Hematopoietic multipotent progenitor cell treated with erythropoietin and hydrocortisone succinate and interleukin-3 and kit ligand, for 8 days (in vitro differentiated cells): ENCODE results near the gene EXOC8.
"Not testable (repeated sequence)": the region's sequence is repeated elsewhere in the genome, so short reads cannot be mapped to it uniquely, and the experiment has no call there.

Experiments used
- DNase-seq: peaks from one replicate; pipeline ENCODE4 v3.0.0-alpha.2; 2015

EXOC8 gene

GRCh38 chr1:231348856-231349255, 11.2 kb upstream of the EXOC8 start:
- not testable (repeated sequence) for DNase-seq

- DNase-seq: no peak
Observed at GRCh38 chr1:231348442-231348841, 10.8 kb upstream of the EXOC8 start.

- no peak for DNase-seq
Observed at GRCh38 chr1:231347961-231348360, 10.3 kb upstream of the EXOC8 start.

- no peak for DNase-seq
Observed at GRCh38 chr1:231340328-231341013, 2.8 kb upstream of the EXOC8 start.

GRCh38 chr1:231338270-231339128, 847 bp upstream of the EXOC8 start, which contains the start of gene SPRTN:
SPRTN (plus strand) TSS chr1:231338293; CDS start chr1:231338384, 91 bp downstream.
- DNase-seq: no peak

- DNase-seq: no peak
Observed at GRCh38 chr1:231337043-231337471, 595 bp downstream of the EXOC8 start.

GRCh38 chr1:231335663-231336602, 1.7 kb downstream of the EXOC8 start:
- DNase-seq: peak; percentile 32

GRCh38 chr1:231334952-231335351, 2.7 kb downstream of the EXOC8 start:
- no peak for DNase-seq

GRCh38 chr1:231334079-231334666, 3.5 kb downstream of the EXOC8 start:
- no peak for DNase-seq

- no peak for DNase-seq
Observed at GRCh38 chr1:231332761-231333160, 4.9 kb downstream of the EXOC8 start.

- no peak for DNase-seq
Observed at GRCh38 chr1:231329483-231329882, 8.2 kb downstream of the EXOC8 start.

GRCh38 chr1:231327617-231328016, 10.0 kb downstream of the EXOC8 start:
- no peak for DNase-seq

GRCh38 chr1:231326248-231326647, 11.4 kb downstream of the EXOC8 start:
- DNase-seq: no peak

- DNase-seq: no peak
Observed at GRCh38 chr1:231324660-231325059, 13.0 kb downstream of the EXOC8 start.

GRCh38 chr1:231322880-231323530, 14.6 kb downstream of the EXOC8 start:
- no peak for DNase-seq

- DNase-seq: no peak
Observed at GRCh38 chr1:231319080-231319479, 18.6 kb downstream of the EXOC8 start.

- no peak for DNase-seq
Observed at GRCh38 chr1:231318568-231318967, 19.1 kb downstream of the EXOC8 start.

GRCh38 chr1:231318015-231318355, 19.7 kb downstream of the EXOC8 start:
- DNase-seq: no peak

- no peak for DNase-seq
Observed at GRCh38 chr1:231317306-231318014, 20.2 kb downstream of the EXOC8 start.

GRCh38 chr1:231315887-231316286, 21.8 kb downstream of the EXOC8 start:
- peak; percentile 62 for DNase-seq

GRCh38 chr1:231313661-231314060, 24.0 kb downstream of the EXOC8 start:
- DNase-seq: no peak

GRCh38 chr1:231312432-231312788, 25.2 kb downstream of the EXOC8 start:
- no peak for DNase-seq
